HUES48 (cell line): ENCODE measurements around the gene GBX1.

Experiments
- H3K27ac ChIP-seq: one replicate; pipeline ENCODE4 v1.7.0; 2013; ENCODE audit warnings: low read depth, low read length, inconsistent platforms
- H3K27me3 ChIP-seq: 2 replicates; pipeline ENCODE4 v1.6.1; 2013; ENCODE audit warnings: mild to moderate bottlenecking, low read length; ENCODE audit not compliant: control insufficient read depth, insufficient read depth
- H3K36me3 ChIP-seq: 2 replicates; pipeline ENCODE4 v1.6.1; 2013; ENCODE audit warnings: low read length; ENCODE audit not compliant: control insufficient read depth, insufficient read depth
- H3K4me1 ChIP-seq: 2 replicates; pipeline ENCODE4 v1.6.1; 2013; ENCODE audit warnings: mild to moderate bottlenecking, low read length; ENCODE audit not compliant: control insufficient read depth, insufficient read depth
- H3K4me3 ChIP-seq: 2 replicates; pipeline ENCODE4 v1.5.1; 2013; ENCODE audit warnings: mild to moderate bottlenecking, low read depth, low read length
- H3K9ac ChIP-seq: 2 replicates; pipeline ENCODE4 v1.6.1; 2013; ENCODE audit warnings: mild to moderate bottlenecking, low read depth, low read length, moderate library complexity
- H3K9me3 ChIP-seq: 2 replicates; pipeline ENCODE4 v1.6.1; 2013; ENCODE audit warnings: low read length; ENCODE audit not compliant: control insufficient read depth, insufficient read depth

Gene GBX1

GRCh38 chr7:151179287-151179860, 11.9 kb upstream of the GBX1 start:
- Histone ChIP-seq H3K27me3 (no peaks in the 10 kb centered on the region; the same call in 1 of the 2 replicates), H3K4me3 (no peak overlapping the region)

GRCh38 chr7:151178831-151179230, 11.3 kb upstream of the GBX1 start:
- H3K9ac ChIP-seq, result no peak overlapping the region
- no peaks in the 10 kb centered on the region for H3K4me1 ChIP-seq
- H3K4me3 ChIP-seq, result no peak overlapping the region
- no peak overlapping the region for H3K27ac ChIP-seq
- H3K27me3 ChIP-seq, result peaks cover 2% of the 10 kb centered on the region; the same call in 1 of the 2 replicates
- no peaks in the 10 kb centered on the region for H3K9me3 ChIP-seq
- no peaks in the 10 kb centered on the region for H3K36me3 ChIP-seq

More at GRCh38 chr7:151179287-151179860, 11.9 kb upstream of the GBX1 start:
- Histone ChIP-seq H3K36me3 (no peaks in the 10 kb centered on the region), H3K27ac (no peak overlapping the region), H3K9ac (no peak overlapping the region), H3K9me3 (no peaks in the 10 kb centered on the region), H3K4me1 (no peaks in the 10 kb centered on the region)

GRCh38 chr7:151178236-151178635, 10.7 kb upstream of the GBX1 start:
- Histone ChIP-seq H3K4me1 (no peaks in the 10 kb centered on the region), H3K9me3 (peaks cover 1% of the 10 kb centered on the region), H3K4me3 (no peak overlapping the region), H3K27ac (no peak overlapping the region), H3K36me3 (no peaks in the 10 kb centered on the region), H3K9ac (no peak overlapping the region), H3K27me3 (peaks cover 8% of the 10 kb centered on the region)

- Histone ChIP-seq H3K9me3 (peaks cover 5% of the 10 kb centered on the region), H3K27me3 (peaks cover 14% of the 10 kb centered on the region), H3K27ac (no peak overlapping the region), H3K36me3 (no peaks in the 10 kb centered on the region), H3K9ac (no peak overlapping the region), H3K4me3 (no peak overlapping the region), H3K4me1 (no peaks in the 10 kb centered on the region)
These were observed 9.8 kb upstream of the GBX1 start for GRCh38 chr7:151177310-151177709.

GRCh38 chr7:151176401-151176800, 8.9 kb upstream of the GBX1 start:
- no peak overlapping the region for H3K9ac ChIP-seq
- H3K27me3 ChIP-seq, result peaks cover 20% of the 10 kb centered on the region
- no peaks in the 10 kb centered on the region for H3K4me1 ChIP-seq
- no peaks in the 10 kb centered on the region for H3K36me3 ChIP-seq
- no peak overlapping the region for H3K27ac ChIP-seq
- H3K4me3 ChIP-seq, result no peak overlapping the region
- peaks cover 5% of the 10 kb centered on the region for H3K9me3 ChIP-seq

GRCh38 chr7:151175793-151176311, 8.4 kb upstream of the GBX1 start:
- Histone ChIP-seq H3K27ac (no peak overlapping the region), H3K36me3 (no peaks in the 10 kb centered on the region), H3K9ac (no peak overlapping the region), H3K27me3 (peaks cover 26% of the 10 kb centered on the region), H3K4me1 (no peaks in the 10 kb centered on the region), H3K9me3 (peaks cover 5% of the 10 kb centered on the region), H3K4me3 (no peak overlapping the region)

- H3K27me3 ChIP-seq, result peaks cover 32% of the 10 kb centered on the region
- H3K4me1 ChIP-seq, result no peaks in the 10 kb centered on the region
- peaks cover 5% of the 10 kb centered on the region for H3K9me3 ChIP-seq
- H3K36me3 ChIP-seq, result no peaks in the 10 kb centered on the region
- no peak overlapping the region for H3K4me3 ChIP-seq
- no peak overlapping the region for H3K9ac ChIP-seq
- no peak overlapping the region for H3K27ac ChIP-seq
These were observed 7.7 kb upstream of the GBX1 start for GRCh38 chr7:151175047-151175792.

- Histone ChIP-seq H3K36me3 (no peaks in the 10 kb centered on the region), H3K9me3 (peaks cover 5% of the 10 kb centered on the region), H3K27me3 (peaks cover 40% of the 10 kb centered on the region), H3K4me1 (no peaks in the 10 kb centered on the region), H3K27ac (no peak overlapping the region), H3K4me3 (no peak overlapping the region), H3K9ac (no peak overlapping the region)
These were observed 7.0 kb upstream of the GBX1 start for GRCh38 chr7:151174246-151175046.

- Histone ChIP-seq H3K9ac (no peak overlapping the region), H3K9me3 (peaks cover 5% of the 10 kb centered on the region), H3K27ac (no peak overlapping the region), H3K36me3 (no peaks in the 10 kb centered on the region), H3K4me3 (no peak overlapping the region), H3K4me1 (no peaks in the 10 kb centered on the region), H3K27me3 (peaks cover 48% of the 10 kb centered on the region)
These were observed 6.1 kb upstream of the GBX1 start for GRCh38 chr7:151173386-151174245.
